PC-3 (cell line): ENCODE data around the gene MOB3A. TPM values are rescaled to one million over a fixed set of nuclear protein-coding genes. Genes with fewer than 3 reads are reported as not detected.

Experiments used
- ATAC-seq: fragments of 200-7000 bp; cut with Tn5 transposase; 2 replicates; pipeline ENCODE4 v1.9.1; 2020; ENCODE audit warnings: mild to moderate bottlenecking, moderate library complexity
- BruUV-seq: library from RNA; stranded (reverse); fragments of 400-500 nt; replicated peaks from 2 replicates; lab custom pipeline; 2021; lab: Mats Ljungman, UMichigan
- CTCF ChIA-PET: fragments of 300-600 bp; sonication (Branson Sonifier 250); formaldehyde crosslinking; loops from one replicate; lab custom pipeline; 2022; ENCODE audit warnings: antibody characterized with exemption; lab: Charles Lee
- POLR2A ChIA-PET: fragments of 300-600 bp; sonication (Branson Sonifier 250); formaldehyde crosslinking; loops from one replicate; lab custom pipeline; 2022; ENCODE audit warnings: antibody characterized with exemption; ENCODE audit not compliant: unreplicated experiment; lab: Charles Lee
- DNase-seq: peaks from one replicate; pipeline ENCODE4 v3.0.0-alpha.2; 2015
- H2AFZ ChIP-seq: fragments of 300-600 bp; sonication (generic); 2 replicates; pipeline ENCODE4 v1.6.0; 2016; ENCODE audit warnings: antibody characterized with exemption, low read length
- H3F3A ChIP-seq: fragments of 300-600 bp; sonication (generic); one replicate; pipeline ENCODE4 v1.6.0; 2017; ENCODE audit warnings: antibody characterized with exemption, low read length, control low read depth, mild to moderate bottlenecking; ENCODE audit not compliant: unreplicated experiment
- H3K27ac ChIP-seq: fragments of 300-600 bp; sonication (generic); 2 replicates; pipeline ENCODE4 v1.5.1; 2016; ENCODE audit warnings: mild to moderate bottlenecking, low read length
- H3K27me3 ChIP-seq: fragments of 300-600 bp; sonication (generic); 2 replicates; pipeline ENCODE4 v1.6.1; 2016; ENCODE audit warnings: low read length, mixed read lengths
- H3K36me3 ChIP-seq: fragments of 300-600 bp; sonication (generic); 2 replicates; pipeline ENCODE4 v1.6.1; 2016; ENCODE audit warnings: low read depth, mixed run types, low read length, mixed read lengths
- H3K4me1 ChIP-seq: fragments of 300-600 bp; sonication (generic); 2 replicates; pipeline ENCODE4 v1.5.1; 2016; ENCODE audit warnings: low read length; ENCODE audit not compliant: insufficient read depth
- H3K4me2 ChIP-seq: fragments of 300-600 bp; sonication (generic); 2 replicates; pipeline ENCODE4 v1.6.0; 2016; ENCODE audit warnings: low read length
- H3K4me3 ChIP-seq: fragments of 300-600 bp; sonication (generic); 2 replicates; pipeline ENCODE4 v1.5.1; 2016; ENCODE audit warnings: mild to moderate bottlenecking, low read length, mixed read lengths
- H3K79me2 ChIP-seq: fragments of 300-600 bp; sonication (generic); 2 replicates; pipeline ENCODE4 v1.6.1; 2017; ENCODE audit warnings: low read length, mixed read lengths
- H3K9ac ChIP-seq: fragments of 300-600 bp; sonication (generic); 2 replicates; pipeline ENCODE4 v1.6.0; 2016; ENCODE audit warnings: mild to moderate bottlenecking, low read length
- H3K9me2 ChIP-seq: fragments of 300-600 bp; sonication (generic); replicated peaks from 2 replicates; pipeline ENCODE4 v1.6.1; 2016; ENCODE audit warnings: mixed run types, low read length, mixed read lengths
- H3K9me3 ChIP-seq: fragments of 300-600 bp; sonication (generic); 2 replicates; pipeline ENCODE4 v1.6.1; 2016; ENCODE audit warnings: low read length, mixed read lengths
- H4K20me1 ChIP-seq: fragments of 300-600 bp; sonication (generic); 2 replicates; pipeline ENCODE4 v1.6.1; 2016; ENCODE audit warnings: low read length, mixed read lengths
- EZH2 ChIP-seq: fragments of 300-600 bp; sonication (generic); IDR thresholded peaks from one replicate; pipeline ENCODE4 v1.6.1; 2017; ENCODE audit warnings: antibody characterized with exemption, mild to moderate bottlenecking, low read length; ENCODE audit not compliant: unreplicated experiment
- EZH2phosphoT487 ChIP-seq: fragments of 300-600 bp; sonication (generic); IDR thresholded peaks from 2 replicates; pipeline ENCODE4 v1.6.1; 2018; ENCODE audit warnings: mild to moderate bottlenecking, antibody characterized with exemption, low read length, borderline replicate concordance
- intact Hi-C: fragments of 100-400 bp; cut with micrococcal nuclease; formaldehyde crosslinking; loops from 2 replicates; pipeline ENCODE4 v1.9.0; 2023
- total RNA-seq: library from RNA; depleted of rRNA; stranded (reverse); fragments of >200 nt; gene quantifications from 2 replicates; pipeline ENCODE4 v1.2.3, GENCODE V29; 2014
- TF ChIP-seq, protein P1 (sequence below): fragments of 300-600 bp; sonication (generic); conservative IDR thresholded peaks from 2 replicates; pipeline ENCODE4 v1.5.1; 2017; ENCODE audit warnings: antibody characterized with exemption, low read depth, mild to moderate bottlenecking, low read length

Gene MOB3A
- total RNA-seq, 1 experiment from 2014 or later = 15.1 TPM

DNA sequence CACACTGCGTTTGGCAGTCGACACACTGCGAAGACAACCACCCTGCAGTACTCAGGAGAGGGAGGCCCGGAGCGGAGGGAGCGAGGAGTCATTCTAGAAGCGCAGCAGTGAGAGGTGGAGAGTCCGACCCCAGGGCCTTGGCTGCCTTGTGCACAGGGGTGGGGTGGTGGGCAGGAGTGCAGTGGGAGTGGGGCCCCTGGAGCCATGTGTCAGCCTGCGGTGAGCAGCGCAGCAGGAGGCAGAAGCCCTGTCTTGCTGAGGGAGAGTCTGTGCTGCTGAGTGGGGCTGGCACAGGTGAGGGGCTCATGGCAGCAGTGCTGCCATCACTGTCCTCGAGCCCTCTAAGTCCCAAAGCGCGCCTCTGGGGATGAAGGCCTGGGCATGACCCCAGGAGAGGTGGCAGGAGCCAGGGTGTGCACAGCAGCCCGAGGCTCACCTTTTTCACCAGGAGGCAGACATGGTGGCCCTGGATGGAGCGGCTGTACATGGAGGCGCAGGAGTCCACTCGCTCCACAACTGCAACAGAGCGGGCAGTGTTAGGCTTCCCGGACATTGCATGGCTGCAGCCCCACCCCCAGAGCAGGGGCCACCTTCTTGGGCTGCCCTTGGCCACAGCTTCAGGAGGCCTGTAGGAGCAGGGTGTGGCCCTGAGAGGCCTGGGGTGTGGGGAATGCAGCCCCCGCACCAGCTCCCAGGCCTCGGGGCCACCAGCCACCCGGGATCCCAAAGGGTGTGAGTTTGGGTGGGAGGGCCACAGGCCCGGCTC, 12.3 kb upstream of the MOB3A start:
- Histone ChIP-seq H3K4me2 (no peak overlapping the region), H3F3A (no peaks in the 10 kb centered on the region), H3K9ac (no peak overlapping the region), H3K36me3 (peaks cover 40% of the 10 kb centered on the region), H2AFZ (no peak overlapping the region), H3K4me3 (no peak overlapping the region), H3K79me2 (peaks cover 8% of the 10 kb centered on the region; the same call in 1 of the 2 replicates), H3K9me3 (no peaks in the 10 kb centered on the region), H3K4me1 (no peaks in the 10 kb centered on the region), H3K27ac (no peak overlapping the region), H3K9me2 (no peaks in the 10 kb centered on the region), H4K20me1 (no peaks in the 10 kb centered on the region), H3K27me3 (no peaks in the 10 kb centered on the region)
- no peak for TF ChIP-seq EZH2phosphoT487
- TF ChIP-seq, protein P1, sequence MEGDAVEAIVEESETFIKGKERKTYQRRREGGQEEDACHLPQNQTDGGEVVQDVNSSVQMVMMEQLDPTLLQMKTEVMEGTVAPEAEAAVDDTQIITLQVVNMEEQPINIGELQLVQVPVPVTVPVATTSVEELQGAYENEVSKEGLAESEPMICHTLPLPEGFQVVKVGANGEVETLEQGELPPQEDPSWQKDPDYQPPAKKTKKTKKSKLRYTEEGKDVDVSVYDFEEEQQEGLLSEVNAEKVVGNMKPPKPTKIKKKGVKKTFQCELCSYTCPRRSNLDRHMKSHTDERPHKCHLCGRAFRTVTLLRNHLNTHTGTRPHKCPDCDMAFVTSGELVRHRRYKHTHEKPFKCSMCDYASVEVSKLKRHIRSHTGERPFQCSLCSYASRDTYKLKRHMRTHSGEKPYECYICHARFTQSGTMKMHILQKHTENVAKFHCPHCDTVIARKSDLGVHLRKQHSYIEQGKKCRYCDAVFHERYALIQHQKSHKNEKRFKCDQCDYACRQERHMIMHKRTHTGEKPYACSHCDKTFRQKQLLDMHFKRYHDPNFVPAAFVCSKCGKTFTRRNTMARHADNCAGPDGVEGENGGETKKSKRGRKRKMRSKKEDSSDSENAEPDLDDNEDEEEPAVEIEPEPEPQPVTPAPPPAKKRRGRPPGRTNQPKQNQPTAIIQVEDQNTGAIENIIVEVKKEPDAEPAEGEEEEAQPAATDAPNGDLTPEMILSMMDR = no peak
- TF ChIP-seq EZH2 = no peak
- ChIA-PET POLR2A (no interaction called here), CTCF (no interaction called here)
- DNase-seq (no peak), ATAC-seq (no peak)
- BruUV-seq = no TSS peak
- intact Hi-C loops = no loop called here

GRCh38 chr19:2103045-2103707, 7.0 kb upstream of the MOB3A start:
- POLR2A ChIA-PET = no interaction called here
- Histone ChIP-seq H2AFZ (no peak overlapping the region), H3K36me3 (peaks cover 26% of the 10 kb centered on the region), H3K4me1 (no peaks in the 10 kb centered on the region), H3K27ac (no peak overlapping the region), H3K4me3 (no peak overlapping the region), H4K20me1 (no peaks in the 10 kb centered on the region), H3K27me3 (no peaks in the 10 kb centered on the region), H3F3A (no peaks in the 10 kb centered on the region), H3K9me2 (no peaks in the 10 kb centered on the region), H3K79me2 (peaks cover 8% of the 10 kb centered on the region; the same call in 1 of the 2 replicates), H3K4me2 (no peak overlapping the region), H3K9ac (no peak overlapping the region), H3K9me3 (no peaks in the 10 kb centered on the region)
- DNase-seq (no peak), ATAC-seq (no peak)
- intact Hi-C loops = no loop called here
- CTCF ChIA-PET = no interaction called here
- BruUV-seq = no TSS peak
- TF ChIP-seq, protein P1 = no peak
- no peak for TF ChIP-seq EZH2phosphoT487
- TF ChIP-seq EZH2 = no peak
